GM18951 (cell line): ENCODE results near the gene CST7.

Experiments used
- POLR2A ChIP-seq: IDR thresholded peaks from 4 replicates; pipeline ENCODE4 v1.6.1; 2011; ENCODE audit warnings: mild to moderate bottlenecking; ENCODE audit not compliant: insufficient read length, insufficient read depth; ENCODE audit errors: extremely low read depth
- in situ Hi-C: fragments of 300-500 bp; cut with MboI; formaldehyde crosslinking; loops from one replicate; pipeline ENCODE4 v1.12.0; 2022; ENCODE audit warnings: low sequenced_read_pairs, mixed read lengths, inconsistent platforms; ENCODE audit not compliant: unreplicated experiment

The CST7 gene

GRCh38 chr20:24949756-24950127 is 673 bp downstream of the CST7 start:
- no peak for TF ChIP-seq POLR2A
- in situ Hi-C loops = no loop called here

- no peak for TF ChIP-seq POLR2A
- in situ Hi-C loops = no loop called here
Observed at GRCh38 chr20:24950128-24950835, 1.2 kb downstream of the CST7 start.

GRCh38 chr20:24950836-24951525 is 1.9 kb downstream of the CST7 start:
- TF ChIP-seq POLR2A = no peak
- in situ Hi-C loops = no loop called here

GRCh38 chr20:24951536-24952083 is 2.5 kb downstream of the CST7 start:
- in situ Hi-C loops = no loop called here
- TF ChIP-seq POLR2A = no peak

- no peak for TF ChIP-seq POLR2A
- in situ Hi-C loops = no loop called here
Observed at GRCh38 chr20:24952376-24953208, 3.5 kb downstream of the CST7 start.

GRCh38 chr20:24953209-24953575 is 4.1 kb downstream of the CST7 start:
- in situ Hi-C loops = no loop called here
- TF ChIP-seq POLR2A = no peak

- in situ Hi-C loops = no loop called here
- no peak for TF ChIP-seq POLR2A
Observed at GRCh38 chr20:24953621-24954133, 4.6 kb downstream of the CST7 start.

GRCh38 chr20:24954151-24954550 is 5.1 kb downstream of the CST7 start:
- in situ Hi-C loops = no loop called here
- TF ChIP-seq POLR2A = no peak

GRCh38 chr20:24954566-24954965 is 5.5 kb downstream of the CST7 start:
- in situ Hi-C loops = no loop called here

GRCh38 chr20:24955045-24955444 is 6.0 kb downstream of the CST7 start:
- no peak for TF ChIP-seq POLR2A
- in situ Hi-C loops = no loop called here

More at GRCh38 chr20:24954566-24954965, 5.5 kb downstream of the CST7 start:
- no peak for TF ChIP-seq POLR2A

- TF ChIP-seq POLR2A = no peak
- in situ Hi-C loops = no loop called here
Observed at GRCh38 chr20:24956001-24956841, 7.2 kb downstream of the CST7 start.

- in situ Hi-C loops = no loop called here
- no peak for TF ChIP-seq POLR2A
Observed at GRCh38 chr20:24957326-24958016, 8.4 kb downstream of the CST7 start.
